ENCODE results near the gene AKAIN1.

Gene AKAIN1

DNA sequence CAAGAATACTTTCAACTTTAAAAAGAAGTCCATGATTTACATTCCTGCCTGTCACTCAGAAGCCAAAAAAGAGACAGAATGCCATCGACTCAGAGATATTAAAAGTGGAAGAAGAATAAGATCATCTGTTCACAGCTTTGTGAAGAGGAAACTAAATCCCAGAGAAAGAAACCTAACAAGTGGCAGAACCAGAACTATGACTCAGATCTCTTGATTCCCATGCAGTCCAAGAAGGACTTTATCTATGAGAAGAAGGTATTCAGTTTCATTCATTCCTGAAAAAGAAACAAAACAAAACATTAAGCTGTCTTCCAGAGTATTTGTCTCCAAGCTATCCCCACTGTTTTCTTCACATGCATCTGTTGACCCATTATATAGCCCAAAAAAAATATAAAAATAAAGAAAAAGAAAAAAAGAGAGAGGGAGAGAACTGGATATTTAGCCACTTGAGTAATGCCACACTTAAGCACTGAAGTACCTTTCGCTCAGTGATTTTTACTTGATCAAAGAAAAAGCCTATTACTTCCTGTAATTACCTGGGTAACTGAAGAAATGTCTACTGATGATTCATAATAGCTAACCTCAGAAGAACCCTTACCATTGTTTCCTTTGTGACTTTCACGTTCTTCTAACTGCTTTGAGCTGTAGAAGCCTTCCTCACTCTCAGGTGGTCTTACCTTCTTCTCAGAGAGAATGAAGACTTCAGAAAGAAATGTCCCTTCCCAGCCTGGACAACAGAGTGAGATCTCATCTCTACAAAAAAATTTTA lies 17.7 kb upstream of the AKAIN1 start:
- TF ChIP-seq, protein P1, sequence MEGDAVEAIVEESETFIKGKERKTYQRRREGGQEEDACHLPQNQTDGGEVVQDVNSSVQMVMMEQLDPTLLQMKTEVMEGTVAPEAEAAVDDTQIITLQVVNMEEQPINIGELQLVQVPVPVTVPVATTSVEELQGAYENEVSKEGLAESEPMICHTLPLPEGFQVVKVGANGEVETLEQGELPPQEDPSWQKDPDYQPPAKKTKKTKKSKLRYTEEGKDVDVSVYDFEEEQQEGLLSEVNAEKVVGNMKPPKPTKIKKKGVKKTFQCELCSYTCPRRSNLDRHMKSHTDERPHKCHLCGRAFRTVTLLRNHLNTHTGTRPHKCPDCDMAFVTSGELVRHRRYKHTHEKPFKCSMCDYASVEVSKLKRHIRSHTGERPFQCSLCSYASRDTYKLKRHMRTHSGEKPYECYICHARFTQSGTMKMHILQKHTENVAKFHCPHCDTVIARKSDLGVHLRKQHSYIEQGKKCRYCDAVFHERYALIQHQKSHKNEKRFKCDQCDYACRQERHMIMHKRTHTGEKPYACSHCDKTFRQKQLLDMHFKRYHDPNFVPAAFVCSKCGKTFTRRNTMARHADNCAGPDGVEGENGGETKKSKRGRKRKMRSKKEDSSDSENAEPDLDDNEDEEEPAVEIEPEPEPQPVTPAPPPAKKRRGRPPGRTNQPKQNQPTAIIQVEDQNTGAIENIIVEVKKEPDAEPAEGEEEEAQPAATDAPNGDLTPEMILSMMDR (IDR thresholded peaks at IDR 0.05; ENCODE audit: low read depth, low read length) = no peak
- no peak overlapping the region for H3K4me3 ChIP-seq (ENCODE audit: low read depth, low read length)

DNA sequence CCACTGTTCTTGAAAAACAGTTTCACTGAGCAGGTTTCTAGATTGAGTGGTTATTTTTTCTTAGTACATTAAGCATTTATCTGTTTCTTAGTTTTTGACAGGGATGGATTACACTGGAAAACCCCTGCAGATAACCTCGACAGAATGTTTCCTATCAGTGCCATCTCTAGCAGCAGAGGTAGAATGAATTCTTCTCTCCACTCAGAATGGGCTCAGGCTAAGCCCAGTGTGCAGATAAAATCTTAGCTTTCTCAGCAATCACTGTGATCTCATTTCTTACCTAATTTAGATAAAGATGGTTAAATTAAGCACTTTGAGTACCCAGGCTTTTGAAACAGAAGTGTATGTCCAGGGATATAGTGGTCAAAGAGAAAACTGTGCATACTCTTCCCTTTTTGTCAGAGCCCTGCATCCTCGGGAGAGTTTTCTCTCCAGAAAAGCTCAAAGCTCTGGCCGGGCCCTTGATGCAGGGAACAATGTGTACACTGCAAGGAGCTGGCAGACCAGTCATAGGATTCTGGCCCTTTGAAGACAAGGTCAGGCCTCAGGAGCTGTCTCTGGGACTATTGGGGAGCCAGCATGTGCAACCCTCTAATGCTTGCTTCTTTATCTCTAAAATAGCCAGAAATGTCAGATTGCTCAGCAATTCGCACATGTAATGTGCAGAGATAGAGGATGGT lies 10.6 kb upstream of the AKAIN1 start:
- H3K4me3 ChIP-seq (ENCODE audit: low read depth, low read length) = no peak overlapping the region
- TF ChIP-seq, protein P1 (IDR thresholded peaks at IDR 0.05; ENCODE audit: low read depth, low read length) = no peak

DNA sequence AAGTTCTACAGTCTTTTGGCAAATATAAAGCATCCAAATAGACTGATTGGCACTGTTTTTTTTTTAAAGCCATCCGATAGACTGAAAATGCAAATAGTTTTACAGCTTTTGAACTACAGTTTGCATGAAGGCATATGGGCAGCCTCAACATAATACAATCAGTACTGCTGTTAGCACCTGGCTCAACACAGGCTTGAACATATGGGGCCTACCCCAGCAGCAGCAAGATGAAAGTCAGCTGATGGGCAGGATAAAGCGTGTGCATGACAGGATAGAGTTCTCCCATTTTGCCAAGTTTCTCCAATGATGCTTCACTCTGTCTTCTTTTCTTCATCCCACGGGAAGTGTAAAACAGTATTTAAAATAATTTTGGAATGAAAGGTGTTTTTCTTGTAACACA lies 1.3 kb upstream of the AKAIN1 start:
- TF ChIP-seq, protein P1 (IDR thresholded peaks at IDR 0.05; ENCODE audit: low read depth, low read length) = no peak
- H3K4me3 ChIP-seq (ENCODE audit: low read depth, low read length) = no peak overlapping the region

DNA sequence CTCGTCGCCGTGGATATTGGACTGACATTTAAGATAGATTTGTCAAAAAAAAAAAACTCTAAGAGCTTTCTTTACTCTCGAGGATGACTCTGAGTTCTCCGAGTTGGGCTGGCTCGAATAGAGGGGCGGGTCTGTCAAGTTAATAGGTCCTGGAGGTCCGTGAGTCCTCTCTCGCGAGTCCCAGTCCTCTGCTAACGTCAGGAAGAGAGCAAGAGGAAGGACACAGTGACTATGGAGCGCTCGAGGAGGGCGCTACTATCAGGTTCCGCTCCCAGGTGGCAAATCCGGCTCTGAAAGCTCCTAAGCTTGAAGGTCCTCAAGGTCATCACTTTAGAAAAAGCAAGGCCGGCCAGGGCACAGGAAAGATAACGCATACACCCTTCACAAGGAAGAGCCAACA lies 404 bp upstream of the AKAIN1 start:
- H3K4me3 ChIP-seq (ENCODE audit: low read depth, low read length) = no peak overlapping the region
- TF ChIP-seq, protein P1 (IDR thresholded peaks at IDR 0.05; ENCODE audit: low read depth, low read length) = no peak

DNA sequence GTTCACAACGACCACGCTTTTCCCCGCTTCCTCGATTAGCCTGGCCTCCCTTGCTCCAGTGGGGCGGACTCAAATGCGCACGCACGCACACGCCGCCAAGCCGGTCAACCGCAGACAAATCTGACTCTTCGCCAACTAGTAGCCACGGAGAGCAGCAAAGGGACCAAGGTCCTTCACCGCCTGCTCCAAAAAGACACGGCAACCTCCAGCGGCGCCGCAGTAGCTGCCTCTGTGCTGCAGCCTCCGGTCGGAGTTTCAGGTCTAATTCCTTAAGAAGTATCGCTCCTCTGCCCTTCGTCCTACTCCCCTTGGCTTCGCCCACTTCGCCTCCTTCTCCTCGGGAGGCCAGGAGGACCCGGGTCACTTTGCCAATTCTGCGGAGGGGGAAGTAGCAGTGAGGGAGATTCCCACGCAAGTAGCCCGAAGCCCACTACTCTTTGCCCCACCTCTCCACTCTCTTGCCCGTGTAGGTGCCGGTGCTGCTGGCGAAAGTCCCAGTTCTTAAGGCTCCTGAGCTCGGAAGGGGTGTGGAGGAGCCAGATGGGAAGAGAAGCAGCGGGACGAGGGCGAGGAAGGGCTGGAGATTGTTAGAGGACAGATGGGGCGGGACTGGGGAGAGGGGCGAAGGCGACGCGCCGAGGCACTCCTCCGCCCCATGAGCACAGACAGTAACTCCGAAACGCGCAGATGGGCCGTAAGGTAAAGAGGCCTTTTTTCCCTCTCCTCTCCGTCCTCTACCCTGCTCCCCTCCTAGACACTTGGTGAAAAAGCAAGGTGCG lies 615 bp downstream of the AKAIN1 start:
- TF ChIP-seq, protein P1 (IDR thresholded peaks at IDR 0.05; ENCODE audit: low read depth, low read length) = no peak
- no peak overlapping the region for H3K4me3 ChIP-seq (ENCODE audit: low read depth, low read length)

DNA sequence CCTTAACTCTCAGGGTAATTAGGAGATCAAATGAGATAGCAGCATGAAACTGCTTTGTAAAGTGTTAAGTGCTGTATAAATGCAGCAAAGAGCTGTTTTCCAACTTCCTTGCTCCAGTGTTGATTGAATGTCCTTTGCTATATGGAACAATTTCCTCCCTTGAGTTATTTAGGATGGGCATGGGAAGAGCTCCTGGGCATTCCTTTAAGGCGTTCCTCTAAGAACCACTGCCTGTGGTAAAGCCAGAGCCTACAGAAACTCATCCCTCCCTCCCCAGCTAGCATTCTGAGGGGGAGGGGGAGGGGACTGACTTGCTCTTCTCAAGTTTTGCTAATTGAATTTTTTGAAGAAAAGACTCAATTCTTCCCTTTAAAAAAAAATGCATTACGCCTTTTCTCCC lies 1.4 kb downstream of the AKAIN1 start:
- TF ChIP-seq, protein P1 (IDR thresholded peaks at IDR 0.05; ENCODE audit: low read depth, low read length) = no peak
- no peak overlapping the region for H3K4me3 ChIP-seq (ENCODE audit: low read depth, low read length)
